ENCODE measurements around the gene PEX16.

PEX16 gene

GRCh38 chr11:45917623-45918330, at the start of gene PEX16:
TSS of gene PEX16 (minus strand) at chr11:45917877. CDS start at chr11:45917811, 66 bp downstream.
- DNase-seq = peak; percentile 98

- peak; percentile 78 for DNase-seq
Measured at GRCh38 chr11:45964911-45965389, 47.3 kb upstream of the PEX16 start.

GRCh38 chr11:45961751-45962240, 44.1 kb upstream of the PEX16 start:
- DNase-seq = no peak

GRCh38 chr11:45960387-45961095, 42.9 kb upstream of the PEX16 start:
- DNase-seq = no peak

DNA sequence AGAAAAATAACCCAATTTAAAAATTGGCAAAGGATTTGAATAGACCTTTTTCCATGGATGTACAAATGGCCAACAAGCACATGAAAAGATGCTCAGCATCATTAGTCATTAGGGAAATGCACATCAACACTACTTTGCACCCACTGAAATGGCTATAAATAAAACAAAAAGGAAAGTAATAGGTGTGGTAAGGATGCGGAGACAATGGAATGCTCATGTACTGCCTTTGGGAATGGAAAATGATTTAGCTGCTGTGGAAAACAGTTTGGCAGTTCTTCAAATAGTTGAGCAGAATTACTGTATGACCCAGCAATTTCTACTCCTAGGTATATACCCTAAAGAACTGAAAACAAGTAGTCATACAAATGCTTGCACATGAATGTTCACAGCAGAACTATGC, 42.2 kb upstream of the PEX16 start:
- DNase-seq = no peak

GRCh38 chr11:45949992-45950407, 32.3 kb upstream of the PEX16 start:
- no peak for DNase-seq

- DNase-seq = no peak
Measured at GRCh38 chr11:45948356-45948755, 30.7 kb upstream of the PEX16 start.

DNA sequence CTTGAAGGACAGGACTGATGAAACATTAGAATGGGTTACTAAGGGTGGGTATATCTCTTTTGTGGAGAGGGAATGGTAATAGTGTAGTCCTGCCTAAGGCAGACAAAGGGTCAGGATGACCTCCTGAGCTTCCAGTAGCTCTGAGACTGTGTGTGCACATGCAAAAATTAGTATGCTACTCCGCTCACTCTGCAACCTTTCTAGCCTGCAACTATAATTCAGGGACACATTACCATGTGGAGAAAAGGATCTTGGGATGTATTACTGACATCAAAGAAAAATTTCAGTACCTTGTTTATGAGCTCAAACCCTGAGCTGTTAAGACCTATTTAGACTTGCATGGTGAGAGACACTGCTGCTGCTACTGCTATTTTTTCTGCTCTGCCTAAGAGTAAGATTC, 30.2 kb upstream of the PEX16 start:
- DNase-seq = no peak

DNA sequence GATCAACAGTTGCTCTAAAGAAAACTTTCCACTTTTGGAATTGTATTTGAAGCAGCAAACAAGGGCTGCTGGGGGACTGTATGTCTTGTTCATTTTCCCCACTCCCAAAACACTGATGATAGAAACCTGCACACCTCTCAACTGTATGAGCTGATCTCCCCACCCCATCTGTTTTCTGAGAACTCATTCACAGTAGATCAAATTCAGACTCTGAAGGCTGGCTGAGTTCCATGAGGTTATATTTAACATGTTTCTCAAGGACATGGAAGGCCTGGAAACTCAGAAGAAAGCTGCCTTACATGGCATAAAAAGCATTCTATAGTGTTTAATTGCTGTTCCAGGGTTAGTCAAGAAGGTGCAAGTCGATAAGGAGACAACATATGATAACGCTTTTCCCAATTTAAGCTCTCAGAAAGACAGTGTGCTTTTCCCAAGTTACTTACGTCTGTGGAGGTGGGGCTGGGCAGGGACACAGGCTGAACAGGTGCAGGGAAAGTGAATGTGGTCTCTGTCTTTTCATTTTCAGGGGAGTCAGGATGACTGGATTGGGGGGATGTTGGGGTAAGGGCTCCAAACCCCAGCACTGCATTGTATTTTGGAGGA, 27.8 kb upstream of the PEX16 start:
- no peak for DNase-seq

- DNase-seq = no peak
Measured at GRCh38 chr11:45942381-45942780, 24.7 kb upstream of the PEX16 start.

DNA sequence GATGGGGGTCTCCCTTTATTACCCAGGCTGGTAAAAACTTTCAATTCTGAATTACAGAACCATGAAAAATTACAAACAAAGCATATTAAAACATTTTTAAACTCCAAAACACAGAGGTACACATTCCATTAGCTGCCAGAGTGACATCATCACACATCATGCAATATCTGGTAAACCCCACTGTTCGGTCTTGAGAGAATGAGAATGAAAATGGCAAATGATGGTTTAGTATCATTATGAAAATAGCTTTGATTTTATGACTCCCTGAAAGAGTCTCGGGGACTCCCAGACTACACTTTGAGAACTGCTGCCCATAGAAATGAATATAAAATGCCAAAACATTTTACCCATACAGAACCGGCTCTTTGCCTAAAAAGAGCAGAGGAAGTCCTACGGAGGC, 23.6 kb upstream of the PEX16 start:
- no peak for DNase-seq

DNA sequence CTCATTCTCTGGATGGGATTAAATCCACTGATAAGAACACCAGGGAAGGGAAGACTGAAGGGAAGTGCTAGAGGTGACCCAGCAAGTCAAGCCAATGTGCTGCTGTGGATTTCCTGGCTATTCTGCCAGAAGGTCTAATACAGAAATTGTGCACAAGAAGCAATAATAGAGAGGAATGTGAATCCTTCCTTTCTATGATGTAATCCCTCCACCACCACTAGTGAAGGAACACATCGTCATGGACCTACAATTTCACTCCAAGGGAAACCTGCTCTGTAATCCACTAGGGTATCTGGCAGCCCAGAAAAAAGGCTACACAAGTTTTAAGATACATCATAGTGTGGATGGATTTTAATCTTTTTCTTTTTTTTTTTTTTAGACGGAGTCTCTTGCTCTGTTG, 22.2 kb upstream of the PEX16 start:
- no peak for DNase-seq

DNA sequence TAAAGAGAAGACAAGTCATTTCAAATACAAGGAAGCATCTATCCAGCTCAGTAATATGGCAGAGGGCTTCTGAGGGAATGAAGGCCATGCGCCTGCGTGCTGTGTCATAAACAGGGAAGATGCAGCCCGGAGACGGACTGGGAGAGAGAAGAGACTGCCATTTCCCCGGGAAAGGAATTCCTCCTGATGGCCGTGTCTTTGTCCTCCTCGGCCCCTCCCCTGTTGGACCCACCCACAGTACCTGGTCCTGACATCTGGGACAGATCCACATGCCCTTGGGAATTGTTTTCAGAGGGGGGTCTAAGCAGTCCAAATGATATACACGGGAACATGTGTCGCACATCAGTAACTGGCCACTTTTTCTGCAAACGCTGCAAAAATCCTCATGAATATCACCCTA, 20.2 kb upstream of the PEX16 start:
- DNase-seq = no peak

GRCh38 chr11:45936511-45937054, 18.9 kb upstream of the PEX16 start:
- DNase-seq = no peak

DNA sequence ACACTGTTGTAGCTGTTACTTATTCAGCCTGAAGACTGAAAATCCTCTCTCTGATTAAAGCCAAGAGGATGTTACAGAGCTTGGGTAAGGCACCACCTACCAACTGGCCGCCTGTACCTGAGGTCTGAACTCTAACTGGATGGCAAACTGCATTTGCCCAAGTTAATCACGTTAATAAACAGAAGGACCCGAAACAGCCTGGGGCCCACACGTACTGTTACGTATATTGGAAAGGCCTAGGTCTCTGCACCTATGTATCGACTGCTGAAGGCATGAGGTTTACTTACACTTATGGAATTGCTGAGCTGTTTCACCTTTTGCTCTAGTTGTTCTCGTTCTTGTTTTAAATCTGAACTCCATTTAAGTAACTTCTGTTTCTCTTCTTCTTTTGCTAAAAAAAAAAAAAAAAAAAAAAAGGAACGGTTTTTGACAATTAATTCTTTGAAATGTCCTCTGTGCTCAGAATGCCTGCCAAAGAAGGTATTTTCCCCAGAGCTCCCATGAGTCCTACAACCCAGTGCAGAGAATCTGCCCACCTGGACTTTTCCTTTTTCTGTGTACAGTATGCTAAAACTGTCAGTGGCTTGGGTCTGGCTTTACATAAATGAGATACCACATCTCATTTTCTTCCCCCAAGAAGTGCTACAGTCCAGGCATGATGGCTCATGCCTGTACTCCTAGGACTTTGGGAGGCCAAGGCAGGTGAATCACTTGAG, 17.8 kb upstream of the PEX16 start:
- no peak for DNase-seq

DNA sequence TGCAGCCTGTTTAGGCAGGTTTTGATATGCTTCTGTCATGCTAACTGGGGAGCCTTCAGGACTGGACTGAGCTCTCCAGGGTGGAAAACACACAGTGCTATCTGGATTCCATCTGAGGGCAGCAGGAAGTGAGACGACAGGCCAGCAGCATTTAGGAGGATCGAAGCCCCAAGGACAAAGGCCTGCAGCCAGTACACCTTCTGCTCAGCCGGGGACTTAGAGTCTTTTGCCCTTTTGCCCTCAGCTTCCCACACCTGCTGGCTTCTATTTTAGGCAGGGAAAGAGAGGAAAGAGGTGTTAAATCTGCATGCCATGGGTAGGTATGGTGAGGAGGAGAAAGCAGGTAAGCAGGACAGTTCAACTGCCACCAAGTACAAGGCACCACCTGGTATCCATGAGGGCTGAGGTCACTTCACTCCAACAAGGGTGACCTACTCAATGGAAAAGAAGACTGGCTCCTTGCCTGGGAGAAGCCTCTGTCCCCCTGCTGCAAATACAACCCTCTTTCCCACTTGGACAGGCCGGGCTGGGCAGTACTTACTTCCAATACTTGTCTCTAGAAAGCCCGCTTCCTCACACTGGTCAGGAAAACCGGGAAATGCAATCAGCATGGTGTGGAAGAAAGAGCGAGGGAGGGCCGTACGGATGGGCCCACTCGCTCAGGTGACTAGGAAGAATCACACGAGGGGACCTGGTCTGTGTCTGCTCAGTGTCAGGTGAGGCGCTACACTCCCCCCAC, 17.1 kb upstream of the PEX16 start:
- DNase-seq = no peak

DNA sequence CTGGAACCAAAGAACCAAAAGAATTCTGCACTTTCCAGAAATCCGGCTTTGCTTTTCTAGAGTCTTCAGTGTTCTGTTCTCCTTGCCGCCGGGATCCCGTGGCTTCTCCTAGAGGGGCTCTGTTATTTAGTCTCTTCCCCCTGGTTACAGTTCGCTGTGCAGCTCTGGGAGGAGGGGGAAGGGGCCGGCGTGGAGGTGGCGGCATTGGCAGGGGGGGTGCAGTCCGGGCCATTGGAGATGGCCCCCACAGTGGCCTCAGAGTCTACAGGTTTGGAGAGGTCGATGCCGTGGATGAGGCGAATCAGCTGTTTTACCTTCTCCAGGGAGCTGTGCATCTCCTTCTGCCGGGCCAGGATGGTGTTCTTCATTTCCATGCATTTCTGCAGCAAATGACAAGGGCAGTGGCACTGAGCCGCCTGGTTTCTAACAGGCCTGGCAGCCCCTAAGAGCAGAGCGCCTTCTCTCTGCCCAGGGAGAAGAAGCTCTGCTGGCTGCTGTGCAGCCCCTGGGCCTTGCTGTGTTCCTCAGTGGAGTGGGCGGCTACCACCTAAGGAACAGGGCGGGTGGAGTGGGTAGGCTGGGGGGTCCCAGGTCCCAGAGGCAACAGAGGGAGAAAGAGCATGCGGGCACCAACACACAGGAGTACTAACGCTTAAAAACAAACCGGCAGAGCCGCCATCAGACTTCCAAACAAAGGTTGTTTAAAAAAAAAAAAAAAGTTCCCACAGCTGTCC, 16.3 kb upstream of the PEX16 start:
- DNase-seq = no peak

DNA sequence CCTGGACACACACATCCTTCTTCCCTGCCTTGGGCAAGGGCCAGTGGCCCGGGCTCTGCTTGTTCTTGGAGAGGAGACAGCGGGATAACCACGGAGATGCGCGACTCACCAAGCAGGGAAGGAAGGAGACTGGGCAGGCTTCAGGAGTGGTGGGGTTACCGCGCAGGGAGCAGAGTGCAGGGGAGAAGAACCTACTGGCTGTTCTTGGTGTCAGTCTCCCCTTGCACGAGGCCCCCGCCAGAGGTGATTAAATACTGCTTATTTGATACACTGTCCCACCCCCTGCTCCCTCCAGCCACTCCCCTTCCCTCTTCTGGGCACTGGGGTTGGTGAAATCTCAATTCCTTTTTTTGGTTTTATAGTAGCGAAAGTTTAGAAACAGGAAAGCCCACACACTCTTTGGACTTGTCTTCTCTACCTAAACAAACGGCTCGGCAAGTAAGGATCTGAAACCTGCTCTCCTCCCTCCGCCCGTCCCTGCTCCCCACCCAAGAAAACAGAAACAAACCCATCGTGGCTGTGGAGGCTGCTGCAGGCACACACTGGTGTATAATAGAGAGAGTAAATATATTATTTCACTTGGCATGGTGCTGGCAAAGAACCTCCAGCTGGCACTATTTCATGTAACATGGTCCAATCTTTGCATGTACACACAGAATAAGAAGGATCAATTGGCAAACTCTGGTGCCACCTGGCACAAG, 15.6 kb upstream of the PEX16 start:
- no peak for DNase-seq

- no peak for DNase-seq
Measured at GRCh38 chr11:45932217-45932616, 14.5 kb upstream of the PEX16 start.

- DNase-seq = no peak
Measured at GRCh38 chr11:45931739-45932138, 14.1 kb upstream of the PEX16 start.

Measured in CD4-positive, alpha-beta T cell treated with Interleukin-17A for 1 hour (primary cell).